PC-9 (cell line): ENCODE data around the gene EZR.

Source experiments
- EZH2 ChIP-seq: fragments of 200-600 bp; sonication (generic); IDR thresholded peaks from 2 replicates; pipeline ENCODE4 v1.8.0; 2017; ENCODE audit warnings: antibody characterized with exemption, low read depth
- TF ChIP-seq, protein P1 (sequence below): fragments of 200-600 bp; sonication (generic); conservative IDR thresholded peaks from 2 replicates; pipeline ENCODE4 v1.6.1; 2017; ENCODE audit warnings: mixed run types, antibody characterized with exemption, mild to moderate bottlenecking, moderate library complexity

- TF ChIP-seq, protein P1, sequence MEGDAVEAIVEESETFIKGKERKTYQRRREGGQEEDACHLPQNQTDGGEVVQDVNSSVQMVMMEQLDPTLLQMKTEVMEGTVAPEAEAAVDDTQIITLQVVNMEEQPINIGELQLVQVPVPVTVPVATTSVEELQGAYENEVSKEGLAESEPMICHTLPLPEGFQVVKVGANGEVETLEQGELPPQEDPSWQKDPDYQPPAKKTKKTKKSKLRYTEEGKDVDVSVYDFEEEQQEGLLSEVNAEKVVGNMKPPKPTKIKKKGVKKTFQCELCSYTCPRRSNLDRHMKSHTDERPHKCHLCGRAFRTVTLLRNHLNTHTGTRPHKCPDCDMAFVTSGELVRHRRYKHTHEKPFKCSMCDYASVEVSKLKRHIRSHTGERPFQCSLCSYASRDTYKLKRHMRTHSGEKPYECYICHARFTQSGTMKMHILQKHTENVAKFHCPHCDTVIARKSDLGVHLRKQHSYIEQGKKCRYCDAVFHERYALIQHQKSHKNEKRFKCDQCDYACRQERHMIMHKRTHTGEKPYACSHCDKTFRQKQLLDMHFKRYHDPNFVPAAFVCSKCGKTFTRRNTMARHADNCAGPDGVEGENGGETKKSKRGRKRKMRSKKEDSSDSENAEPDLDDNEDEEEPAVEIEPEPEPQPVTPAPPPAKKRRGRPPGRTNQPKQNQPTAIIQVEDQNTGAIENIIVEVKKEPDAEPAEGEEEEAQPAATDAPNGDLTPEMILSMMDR = no peak
- no peak for TF ChIP-seq EZH2
These were observed 35.3 kb downstream of the EZR start for GRCh38 chr6:158783851-158784250.
